NCI-H2196 (cell line): ENCODE results near the gene AVEN.
A peak's percentile ranks its signal among the peaks of the same experiment; 100 is the strongest.

Experiments used
- DNase-seq: peaks from one replicate; lab custom pipeline; 2025; ENCODE audit not compliant: unreplicated experiment; lab: John Stamatoyannopoulos, UW

The AVEN gene

DNA sequence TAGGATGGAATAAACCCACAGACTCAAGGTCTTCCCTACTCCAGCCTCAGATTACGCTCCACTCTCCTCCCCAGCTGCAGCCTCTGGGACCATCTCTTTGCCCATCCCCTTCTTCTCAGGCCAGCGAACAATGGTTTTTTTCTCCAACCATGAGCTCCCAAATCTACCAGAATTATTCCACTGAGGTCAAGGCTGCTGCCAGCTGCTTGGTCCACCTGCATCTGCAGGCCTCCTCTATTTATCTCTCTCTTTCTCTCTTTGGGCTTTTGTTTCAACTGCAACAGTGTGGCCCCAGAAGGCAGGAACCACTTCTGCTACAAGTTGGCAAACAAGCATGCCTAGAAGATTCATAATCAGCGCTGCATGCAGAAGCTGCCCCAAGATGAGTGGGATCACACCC lies 51.6 kb downstream of the AVEN start:
- DNase-seq, result no peak

DNA sequence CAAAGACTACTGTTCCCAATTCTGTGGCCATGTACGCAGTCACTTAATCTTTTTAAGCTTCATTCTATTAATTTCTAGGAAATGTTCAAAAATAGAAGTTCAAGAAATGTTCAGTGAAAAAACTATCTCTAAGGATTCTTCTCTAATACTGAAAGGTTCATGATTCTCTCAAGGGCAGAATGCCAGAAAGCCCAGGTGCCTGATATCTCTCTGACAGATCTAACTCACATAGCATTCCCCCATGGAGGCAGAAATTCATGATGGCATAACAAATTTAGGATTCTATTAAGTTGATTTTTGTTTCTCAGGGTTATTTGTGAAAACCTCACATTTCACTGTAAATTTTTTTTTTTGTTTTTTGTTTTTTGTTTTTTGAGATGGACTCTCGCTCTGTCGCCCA lies 53.3 kb downstream of the AVEN start:
- DNase-seq, result no peak

DNA sequence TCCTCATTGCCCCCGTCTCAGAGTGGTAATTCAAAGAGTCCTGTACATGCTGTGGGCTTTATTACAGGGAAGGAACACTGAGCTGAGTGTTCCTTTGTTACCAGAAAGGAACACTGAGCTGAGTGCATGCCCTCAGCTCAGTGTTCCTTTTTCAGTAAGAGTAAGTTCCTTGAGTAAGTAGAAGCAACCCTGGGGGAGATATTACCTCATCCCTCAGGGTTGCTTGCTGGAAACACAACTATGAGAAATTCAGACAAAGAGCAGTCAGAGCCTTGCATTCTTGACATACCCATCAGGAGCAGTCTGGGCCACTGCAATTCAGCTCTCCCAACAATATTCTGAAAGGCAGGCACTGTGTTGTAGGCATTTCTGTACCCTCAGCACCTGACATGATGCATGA lies 53.7 kb downstream of the AVEN start:
- no peak for DNase-seq

DNA sequence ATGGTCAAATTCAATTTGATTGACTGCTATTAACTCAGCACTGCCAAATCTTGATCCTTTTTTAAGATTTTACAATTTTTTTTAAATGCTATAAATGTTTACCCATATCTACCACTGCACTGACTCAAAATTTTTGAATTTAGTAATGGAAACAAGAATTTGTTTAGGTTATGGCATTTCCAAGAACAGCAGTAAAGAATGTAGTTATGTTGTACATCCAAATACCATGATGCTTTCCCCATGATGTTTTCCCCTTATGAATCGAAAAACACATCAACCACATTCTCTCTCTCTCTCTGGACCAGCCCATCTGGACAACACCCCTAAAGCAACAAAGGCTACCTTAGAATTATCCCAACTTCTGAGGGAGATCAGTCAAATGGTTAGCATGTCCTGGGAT lies 56.5 kb downstream of the AVEN start:
- no peak for DNase-seq

DNA sequence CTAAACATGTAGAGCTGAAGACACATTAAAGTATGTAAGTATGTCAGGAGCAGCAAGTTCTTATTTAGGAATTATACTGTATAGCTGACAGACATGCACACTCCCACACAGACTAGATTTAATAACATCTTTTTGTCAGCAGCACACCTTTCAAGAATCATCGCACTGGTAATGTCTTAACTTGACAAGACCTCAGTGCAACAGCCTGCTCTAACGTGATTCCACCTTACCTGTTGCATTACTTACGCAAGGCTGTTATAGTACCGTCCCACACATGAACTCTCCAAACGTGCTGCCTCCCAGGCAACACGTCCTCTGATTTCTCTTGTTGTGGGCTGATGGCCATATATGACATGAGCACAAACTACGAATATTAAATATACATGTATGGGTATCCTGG lies 58.8 kb downstream of the AVEN start:
- no peak for DNase-seq

DNA sequence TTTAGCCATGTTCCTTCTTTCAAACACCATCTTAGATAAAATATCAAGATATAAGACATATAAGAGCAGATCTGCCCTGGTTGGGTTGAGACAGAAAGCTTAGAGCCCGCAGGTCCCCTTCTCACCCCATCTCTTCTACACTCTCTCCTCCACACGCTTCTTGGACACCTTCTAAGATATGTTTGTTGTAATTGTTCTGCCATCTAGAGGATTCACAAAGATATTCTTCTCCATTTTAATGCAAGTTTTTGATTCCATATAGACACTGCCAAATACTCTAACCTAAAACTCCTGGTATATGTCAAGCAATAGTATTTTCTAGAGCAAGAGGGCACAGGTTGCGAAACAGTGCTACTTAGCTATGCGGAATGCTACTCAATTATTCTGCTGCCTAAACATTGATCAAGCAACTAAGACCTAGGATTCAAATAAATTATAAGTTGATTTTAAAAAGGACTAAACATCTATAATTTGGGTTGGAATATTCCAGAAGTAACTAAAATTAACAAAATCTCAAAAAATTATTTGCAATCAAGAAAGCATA lies 63.9 kb downstream of the AVEN start:
- DNase-seq, result no peak

DNA sequence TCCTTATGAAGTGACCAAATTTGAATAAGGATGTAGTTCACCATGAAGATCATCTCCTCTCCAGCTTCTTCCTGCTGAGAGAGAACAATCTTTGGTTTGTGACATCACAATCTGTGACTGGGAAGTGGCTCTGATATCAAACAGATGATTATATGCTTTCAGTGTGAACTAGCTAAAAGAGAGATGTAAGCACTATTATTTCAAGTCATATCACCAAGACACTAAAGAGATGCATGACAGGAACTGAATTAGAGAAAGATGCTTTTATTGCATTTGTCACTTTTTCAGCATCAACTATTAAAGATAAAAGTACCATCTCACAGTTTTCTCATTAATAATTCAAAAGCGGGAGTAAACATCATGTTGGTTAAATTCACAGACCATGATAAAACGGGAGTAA lies 67.2 kb downstream of the AVEN start:
- no peak for DNase-seq

DNA sequence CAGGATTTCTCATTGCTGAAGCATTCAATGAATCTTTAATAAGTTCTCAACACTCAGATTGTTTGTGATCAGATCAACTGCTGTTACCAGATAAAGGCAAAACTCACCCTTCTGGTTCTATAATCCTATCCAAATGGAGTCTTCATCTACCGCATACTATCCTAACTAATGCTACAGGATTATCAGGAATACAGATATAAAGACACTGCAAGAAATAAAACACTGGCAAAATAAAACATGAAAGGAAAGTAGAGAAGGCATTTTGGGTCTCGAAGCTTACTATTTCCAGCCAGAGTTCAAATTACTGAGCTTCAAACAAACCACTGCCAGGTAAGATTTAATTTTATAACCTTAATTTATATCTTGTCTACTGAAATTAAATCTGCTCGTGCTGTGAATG lies 70.2 kb downstream of the AVEN start:
- DNase-seq, result no peak

DNA sequence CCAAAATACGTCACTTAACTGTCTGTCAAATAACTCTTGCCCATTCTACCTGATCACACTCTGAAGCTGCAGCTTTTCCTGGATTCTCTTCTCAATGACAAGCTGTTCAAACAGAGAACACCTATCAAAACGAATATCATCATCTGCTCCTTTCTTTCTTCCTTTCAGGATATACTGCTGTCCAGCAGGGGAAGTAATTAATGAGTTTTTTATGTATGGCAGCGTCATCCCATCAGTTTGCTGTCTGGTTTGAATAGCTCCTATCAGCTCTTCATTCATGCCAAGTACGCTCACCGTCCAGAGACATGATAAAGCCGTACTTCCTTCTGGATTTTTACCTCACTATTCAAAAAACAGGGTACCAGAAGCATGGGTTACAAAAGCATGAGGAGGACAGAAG lies 70.8 kb downstream of the AVEN start, which contains the start of gene CHRM5:
Gene CHRM5, plus strand, starts transcription at position 274 of the 400 bp plus-strand sequence. CDS start 94,221 bp downstream, outside the sequence.
- no peak for DNase-seq

- DNase-seq, result no peak
Measured at GRCh38 chr15:33964665-33965040, 74.4 kb downstream of the AVEN start.

DNA sequence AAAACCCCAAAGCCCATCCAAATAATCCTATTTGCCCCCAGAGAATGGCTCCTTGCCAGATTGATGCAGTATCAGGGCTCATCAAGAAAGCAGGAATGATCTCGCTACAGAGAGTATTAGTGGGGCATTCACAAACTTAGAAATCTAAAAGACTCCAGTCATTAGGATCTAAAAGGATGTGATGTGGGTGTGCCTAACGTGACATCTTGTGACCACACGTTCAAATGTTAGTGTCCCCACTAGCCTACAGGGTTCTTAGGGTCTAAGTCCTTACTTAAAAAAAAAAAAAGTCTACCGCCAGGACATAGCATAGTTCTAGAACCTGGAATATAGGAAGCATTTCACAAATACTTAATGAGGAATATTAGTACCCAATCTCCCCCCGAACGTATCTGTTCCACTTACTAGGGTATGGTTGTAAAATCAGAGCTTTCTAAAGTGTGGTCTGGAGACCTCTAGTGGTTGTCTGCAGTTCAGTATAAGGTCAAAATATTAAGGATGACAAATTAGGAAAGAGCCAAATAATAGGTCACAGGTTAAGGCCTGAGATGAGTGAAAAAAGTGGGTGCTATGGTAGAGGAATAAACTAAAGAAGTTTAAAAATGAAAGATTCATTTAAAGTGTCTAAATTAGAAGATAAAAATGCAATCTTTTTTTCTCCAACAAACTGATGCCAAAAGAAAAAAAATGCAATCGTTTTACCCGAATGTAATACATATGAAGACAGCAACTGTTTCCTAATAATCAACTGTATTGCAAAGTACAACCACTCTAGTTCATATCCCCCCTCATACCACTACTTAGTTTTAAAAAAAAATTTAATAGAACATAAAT lies 75.0 kb downstream of the AVEN start:
- peak; percentile 3 for DNase-seq

DNA sequence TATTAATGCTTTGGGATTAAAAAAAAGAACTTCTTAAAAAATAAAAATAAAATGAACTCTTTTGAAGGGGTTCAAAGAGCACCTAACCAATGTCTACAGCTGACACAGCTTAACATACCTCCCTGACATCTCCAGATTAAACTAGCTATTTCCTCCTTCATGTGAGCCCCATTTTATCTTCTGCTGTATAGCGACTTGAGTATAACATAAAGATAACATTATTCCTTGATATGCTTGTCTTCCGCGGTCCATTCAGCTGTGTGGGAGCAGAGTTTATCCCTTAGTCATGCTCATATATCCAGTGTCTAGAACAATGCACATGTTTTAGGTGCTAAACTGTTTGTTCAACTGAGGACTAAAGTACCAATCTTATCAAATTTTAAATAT lies 78.5 kb downstream of the AVEN start:
- DNase-seq, result no peak

- DNase-seq, result no peak
Measured at GRCh38 chr15:33959844-33960548, 79.0 kb downstream of the AVEN start.

- DNase-seq, result no peak
Measured at GRCh38 chr15:33956397-33956796, 82.6 kb downstream of the AVEN start.

- DNase-seq, result no peak
Measured at GRCh38 chr15:33955945-33956344, 83.1 kb downstream of the AVEN start.

DNA sequence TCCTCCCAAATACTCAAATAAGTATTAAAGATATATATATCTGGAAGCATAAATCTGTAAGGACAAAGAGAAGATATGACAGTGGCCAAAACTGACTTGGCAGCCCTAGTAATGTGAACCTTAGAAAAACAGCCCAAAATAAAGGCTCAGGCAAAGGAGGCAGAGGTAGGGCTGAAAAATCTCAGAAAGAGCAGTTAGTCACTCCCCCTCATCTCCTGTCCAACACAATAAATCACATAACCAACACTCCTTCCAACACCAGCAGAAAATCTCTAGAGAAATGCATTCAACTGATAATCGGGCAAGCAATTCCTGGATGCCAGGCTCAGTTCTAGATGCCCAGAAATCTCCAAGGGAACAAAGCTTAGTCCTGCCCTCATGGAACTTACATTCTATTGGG lies 92.9 kb downstream of the AVEN start:
- DNase-seq, result no peak

DNA sequence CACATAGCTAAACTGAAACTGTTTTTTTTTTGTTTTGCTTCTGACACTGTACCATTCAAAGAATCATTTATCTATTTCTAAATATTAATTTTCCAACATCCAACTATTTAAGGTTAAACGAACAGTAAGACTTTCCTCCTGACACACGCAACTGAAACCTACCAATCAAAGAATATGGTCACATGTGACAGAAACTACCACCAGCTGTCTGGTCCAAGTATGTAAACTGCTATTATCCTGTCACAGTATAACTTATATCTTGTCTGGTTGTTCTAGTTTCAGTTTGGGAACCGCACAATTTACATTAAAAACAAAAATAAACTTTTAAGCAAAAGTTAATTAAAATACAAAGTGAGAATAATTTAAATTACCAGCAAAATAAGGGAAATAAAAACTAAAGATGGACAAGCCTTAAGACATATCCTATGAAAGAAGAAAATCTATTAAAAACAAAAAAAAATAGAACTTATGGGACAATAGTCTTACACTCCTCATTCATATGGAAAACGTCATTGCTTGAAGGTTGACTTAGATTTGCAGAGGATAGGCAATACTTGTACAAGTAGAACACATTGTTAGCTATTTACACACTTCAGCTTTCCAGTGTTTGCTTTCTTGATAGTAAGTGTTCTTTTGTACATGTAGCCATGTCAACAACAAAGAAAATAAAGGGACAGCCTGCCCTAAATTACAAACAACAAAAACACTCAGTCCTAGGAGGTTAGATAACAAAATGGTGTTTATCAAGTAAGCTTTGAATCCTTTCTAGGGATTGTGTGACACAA lies 97.5 kb downstream of the AVEN start:
- peak; percentile 1 for DNase-seq

DNA sequence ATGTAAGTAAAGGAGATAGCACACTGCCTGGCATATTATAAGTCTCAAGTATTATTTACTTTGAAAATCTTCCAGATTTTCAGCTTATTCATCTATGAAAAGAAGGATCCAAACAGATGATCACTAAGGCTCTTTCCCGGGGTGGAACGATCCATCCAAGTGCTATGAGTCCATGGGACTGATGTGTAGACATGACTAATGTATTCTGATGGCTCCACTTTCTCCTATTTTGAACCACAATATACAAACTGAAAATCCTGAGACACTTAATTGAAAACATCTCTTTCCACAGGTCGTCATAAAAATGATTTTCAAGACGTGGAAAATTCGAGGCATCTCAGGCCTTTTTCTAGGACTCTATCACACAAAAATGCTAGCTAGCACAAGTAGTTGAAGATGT lies 104.1 kb downstream of the AVEN start:
- DNase-seq, result no peak

- DNase-seq, result no peak
Measured at GRCh38 chr15:33934396-33934795, 104.6 kb downstream of the AVEN start.

GRCh38 chr15:33932734-33933133 lies 106.3 kb downstream of the AVEN start:
- DNase-seq, result no peak

- no peak for DNase-seq
Measured at GRCh38 chr15:33926260-33926659, 112.7 kb downstream of the AVEN start.
